Measurements from ENCODE around the gene SMO. TPM values are rescaled to one million over a fixed set of nuclear protein-coding genes. Genes with fewer than 3 reads are reported as not detected.

The SMO gene
- total and polyA plus RNA-seq, 4 donors: 2.9 to 16.3 (median 10.7) TPM

DNA sequence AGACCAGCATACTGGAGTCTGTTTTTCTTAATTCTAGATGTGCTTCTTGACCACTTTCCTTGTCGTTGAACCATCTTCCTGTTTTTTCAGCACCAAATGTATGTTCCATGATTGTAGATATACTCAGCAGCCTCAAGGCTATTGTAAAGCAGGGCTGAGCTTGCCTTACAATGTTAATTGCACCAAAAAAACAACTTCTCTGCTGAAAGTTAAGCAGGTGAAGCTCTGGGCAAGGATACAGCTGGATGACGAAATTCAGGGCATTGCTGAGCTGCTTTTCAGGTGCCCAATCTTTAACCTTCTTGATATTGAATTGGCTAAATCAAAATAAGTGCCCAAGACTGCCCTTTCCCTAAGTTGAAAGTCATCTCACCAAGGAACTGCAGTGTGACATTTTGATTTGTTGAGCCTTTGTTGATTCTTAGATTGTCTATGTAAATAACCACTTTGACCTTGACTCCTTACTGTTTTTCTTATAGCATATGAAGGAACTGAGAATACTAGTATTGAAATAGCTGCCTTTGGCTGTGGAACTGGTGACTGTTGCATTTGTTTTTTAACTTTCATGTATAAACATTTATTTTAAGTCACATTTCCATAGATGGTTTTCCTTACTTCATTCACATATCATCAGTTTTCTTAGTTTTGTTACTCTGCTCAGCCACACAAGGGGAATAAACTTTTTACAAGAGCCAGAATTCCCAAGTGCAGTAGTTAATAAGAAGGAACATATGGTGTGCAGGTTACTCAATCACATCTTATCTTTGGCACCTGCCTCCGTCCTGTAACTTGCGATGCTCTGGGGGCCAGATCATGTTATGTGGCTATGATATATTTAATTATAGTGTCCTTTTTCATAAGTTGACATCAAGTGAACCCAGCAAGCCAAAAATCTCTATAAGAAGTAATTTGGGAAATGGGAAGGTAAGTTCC is 39.5 kb downstream of the SMO start:
- Histone ChIP-seq H3K4me3 (ENCODE audit: low read depth in 1 of 3, low read length in 3 of 3) (no peak overlapping the region), H3K4me1 (ENCODE audit: control insufficient read depth in 4 of 4, insufficient read depth in 4 of 4, low read length in 3 of 4) (peaks cover 0 to 15% (median 12%) of the 10 kb centered on the region in 4 donors), H3K9me3 (ENCODE audit: control insufficient read depth in 4 of 4, low read length in 3 of 4) (no peaks in the 10 kb centered on the region), H3K27ac (ENCODE audit: low read depth in 1 of 2, low read length in 2 of 2) (no peak overlapping the region), H3K9ac (ENCODE audit: low read depth in 1 of 2, low read length in 2 of 2) (no peak overlapping the region), H3K27me3 (ENCODE audit: control insufficient read depth in 4 of 4, insufficient read depth in 4 of 4, low read length in 3 of 4) (no peaks in the 10 kb centered on the region), H3K36me3 (ENCODE audit: control insufficient read depth in 4 of 4, insufficient read depth in 3 of 4, low read depth in 1 of 4, low read length in 3 of 4) (no peaks in the 10 kb centered on the region)
- no peak for DNase-seq (ENCODE audit: low spot score)
- 77% methylated on average over 4 of the region's 4 CpGs for WGBS
- TF ChIP-seq GABPA (IDR thresholded peaks at IDR 0.05 in 1 of 2, conservative IDR thresholded peaks at IDR 0.05 in 1 of 2) (no peak), JUND (IDR thresholded peaks at IDR 0.05) (no peak), NR2F2 (IDR thresholded peaks at IDR 0.05) (no peak), EGR1 (IDR thresholded peaks at IDR 0.05; ENCODE audit: low read depth in 2 of 2) (no peak), FOXA1 (IDR thresholded peaks at IDR 0.05) (no peak), YY1 (IDR thresholded peaks at IDR 0.05) (no peak), RAD21 (IDR thresholded peaks at IDR 0.05) (no peak), HNF4A (conservative IDR thresholded peaks at IDR 0.05) (no peak), RXRA (IDR thresholded peaks at IDR 0.05) (no peak), SP1 (IDR thresholded peaks at IDR 0.05) (no peak)
- TF ChIP-seq, protein P1, sequence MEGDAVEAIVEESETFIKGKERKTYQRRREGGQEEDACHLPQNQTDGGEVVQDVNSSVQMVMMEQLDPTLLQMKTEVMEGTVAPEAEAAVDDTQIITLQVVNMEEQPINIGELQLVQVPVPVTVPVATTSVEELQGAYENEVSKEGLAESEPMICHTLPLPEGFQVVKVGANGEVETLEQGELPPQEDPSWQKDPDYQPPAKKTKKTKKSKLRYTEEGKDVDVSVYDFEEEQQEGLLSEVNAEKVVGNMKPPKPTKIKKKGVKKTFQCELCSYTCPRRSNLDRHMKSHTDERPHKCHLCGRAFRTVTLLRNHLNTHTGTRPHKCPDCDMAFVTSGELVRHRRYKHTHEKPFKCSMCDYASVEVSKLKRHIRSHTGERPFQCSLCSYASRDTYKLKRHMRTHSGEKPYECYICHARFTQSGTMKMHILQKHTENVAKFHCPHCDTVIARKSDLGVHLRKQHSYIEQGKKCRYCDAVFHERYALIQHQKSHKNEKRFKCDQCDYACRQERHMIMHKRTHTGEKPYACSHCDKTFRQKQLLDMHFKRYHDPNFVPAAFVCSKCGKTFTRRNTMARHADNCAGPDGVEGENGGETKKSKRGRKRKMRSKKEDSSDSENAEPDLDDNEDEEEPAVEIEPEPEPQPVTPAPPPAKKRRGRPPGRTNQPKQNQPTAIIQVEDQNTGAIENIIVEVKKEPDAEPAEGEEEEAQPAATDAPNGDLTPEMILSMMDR (IDR thresholded peaks at IDR 0.05; ENCODE audit: low read depth, low read length, missing input control): no peak
- TF ChIP-seq, protein P2, sequence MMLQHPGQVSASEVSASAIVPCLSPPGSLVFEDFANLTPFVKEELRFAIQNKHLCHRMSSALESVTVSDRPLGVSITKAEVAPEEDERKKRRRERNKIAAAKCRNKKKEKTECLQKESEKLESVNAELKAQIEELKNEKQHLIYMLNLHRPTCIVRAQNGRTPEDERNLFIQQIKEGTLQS (IDR thresholded peaks at IDR 0.05): no peak
- TF ChIP-seq, protein P3, sequence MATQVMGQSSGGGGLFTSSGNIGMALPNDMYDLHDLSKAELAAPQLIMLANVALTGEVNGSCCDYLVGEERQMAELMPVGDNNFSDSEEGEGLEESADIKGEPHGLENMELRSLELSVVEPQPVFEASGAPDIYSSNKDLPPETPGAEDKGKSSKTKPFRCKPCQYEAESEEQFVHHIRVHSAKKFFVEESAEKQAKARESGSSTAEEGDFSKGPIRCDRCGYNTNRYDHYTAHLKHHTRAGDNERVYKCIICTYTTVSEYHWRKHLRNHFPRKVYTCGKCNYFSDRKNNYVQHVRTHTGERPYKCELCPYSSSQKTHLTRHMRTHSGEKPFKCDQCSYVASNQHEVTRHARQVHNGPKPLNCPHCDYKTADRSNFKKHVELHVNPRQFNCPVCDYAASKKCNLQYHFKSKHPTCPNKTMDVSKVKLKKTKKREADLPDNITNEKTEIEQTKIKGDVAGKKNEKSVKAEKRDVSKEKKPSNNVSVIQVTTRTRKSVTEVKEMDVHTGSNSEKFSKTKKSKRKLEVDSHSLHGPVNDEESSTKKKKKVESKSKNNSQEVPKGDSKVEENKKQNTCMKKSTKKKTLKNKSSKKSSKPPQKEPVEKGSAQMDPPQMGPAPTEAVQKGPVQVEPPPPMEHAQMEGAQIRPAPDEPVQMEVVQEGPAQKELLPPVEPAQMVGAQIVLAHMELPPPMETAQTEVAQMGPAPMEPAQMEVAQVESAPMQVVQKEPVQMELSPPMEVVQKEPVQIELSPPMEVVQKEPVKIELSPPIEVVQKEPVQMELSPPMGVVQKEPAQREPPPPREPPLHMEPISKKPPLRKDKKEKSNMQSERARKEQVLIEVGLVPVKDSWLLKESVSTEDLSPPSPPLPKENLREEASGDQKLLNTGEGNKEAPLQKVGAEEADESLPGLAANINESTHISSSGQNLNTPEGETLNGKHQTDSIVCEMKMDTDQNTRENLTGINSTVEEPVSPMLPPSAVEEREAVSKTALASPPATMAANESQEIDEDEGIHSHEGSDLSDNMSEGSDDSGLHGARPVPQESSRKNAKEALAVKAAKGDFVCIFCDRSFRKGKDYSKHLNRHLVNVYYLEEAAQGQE (IDR thresholded peaks at IDR 0.05): no peak
- TF ChIP-seq, protein P4, sequence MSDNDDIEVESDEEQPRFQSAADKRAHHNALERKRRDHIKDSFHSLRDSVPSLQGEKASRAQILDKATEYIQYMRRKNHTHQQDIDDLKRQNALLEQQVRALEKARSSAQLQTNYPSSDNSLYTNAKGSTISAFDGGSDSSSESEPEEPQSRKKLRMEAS (IDR thresholded peaks at IDR 0.05): no peak
- TF ChIP-seq, protein P5, sequence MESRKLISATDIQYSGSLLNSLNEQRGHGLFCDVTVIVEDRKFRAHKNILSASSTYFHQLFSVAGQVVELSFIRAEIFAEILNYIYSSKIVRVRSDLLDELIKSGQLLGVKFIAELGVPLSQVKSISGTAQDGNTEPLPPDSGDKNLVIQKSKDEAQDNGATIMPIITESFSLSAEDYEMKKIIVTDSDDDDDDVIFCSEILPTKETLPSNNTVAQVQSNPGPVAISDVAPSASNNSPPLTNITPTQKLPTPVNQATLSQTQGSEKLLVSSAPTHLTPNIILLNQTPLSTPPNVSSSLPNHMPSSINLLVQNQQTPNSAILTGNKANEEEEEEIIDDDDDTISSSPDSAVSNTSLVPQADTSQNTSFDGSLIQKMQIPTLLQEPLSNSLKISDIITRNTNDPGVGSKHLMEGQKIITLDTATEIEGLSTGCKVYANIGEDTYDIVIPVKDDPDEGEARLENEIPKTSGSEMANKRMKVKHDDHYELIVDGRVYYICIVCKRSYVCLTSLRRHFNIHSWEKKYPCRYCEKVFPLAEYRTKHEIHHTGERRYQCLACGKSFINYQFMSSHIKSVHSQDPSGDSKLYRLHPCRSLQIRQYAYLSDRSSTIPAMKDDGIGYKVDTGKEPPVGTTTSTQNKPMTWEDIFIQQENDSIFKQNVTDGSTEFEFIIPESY (IDR thresholded peaks at IDR 0.05): no peak

Measured in liver (tissue), 9 donors.